Stimulated activated naive CD8-positive, alpha-beta T cell treated with anti-CD3 and anti-CD28 coated beads, Interleukin-15, amount 100 ng/mL, for 72 hours (primary cell): ENCODE results near the gene RNASEH2A.

ENCODE experiments used
- ATAC-seq: fragments of 150-1000 bp; cut with Tn5 transposase; 2 replicates; pipeline ENCODE4 v1.10.0; 2021; ENCODE audit warnings: mild to moderate bottlenecking, moderate library complexity
- DNase-seq, 2 donors: peaks; one replicate each; pipeline ENCODE4 v3.0.0; 2021 to 2022
- H3K27ac Mint-ChIP-seq, 2 donors: one replicate each; pipeline ENCODE4 v1.8.0; 2022; ENCODE audit warnings: mild to moderate bottlenecking in 2 of 2, mixed read lengths in 2 of 2, moderate library complexity in 2 of 2
- H3K27me3 Mint-ChIP-seq: one replicate; pipeline ENCODE4 v1.8.0; 2022; ENCODE audit warnings: mixed read lengths
- H3K4me1 Mint-ChIP-seq: one replicate; pipeline ENCODE4 v1.8.0; 2022; ENCODE audit warnings: mild to moderate bottlenecking, mixed read lengths
- H3K4me3 Mint-ChIP-seq, 2 donors: one replicate each; pipeline ENCODE4 v1.8.0; 2022; ENCODE audit warnings: mild to moderate bottlenecking in 2 of 2, mixed read lengths in 2 of 2, moderate library complexity in 1 of 2
- H3K9me3 Mint-ChIP-seq, 2 donors: one replicate each; pipeline ENCODE4 v1.8.0; 2022; ENCODE audit warnings: mixed read lengths in 2 of 2

The RNASEH2A gene

GRCh38 chr19:12778017-12778904 is 28.1 kb upstream of the RNASEH2A start:
- Mint-ChIP-seq H3K4me1 (peaks cover 58% of the 10 kb centered on the region), H3K27ac (peak overlapping the region; percentile 90 to 94), H3K4me3 (peak overlapping the region; percentile 89 to 94), H3K9me3 (no peaks in the 10 kb centered on the region), H3K27me3 (no peaks in the 10 kb centered on the region)
- DNase-seq (peak; percentile 59 to 69), ATAC-seq (peak; percentile 22)

DNA sequence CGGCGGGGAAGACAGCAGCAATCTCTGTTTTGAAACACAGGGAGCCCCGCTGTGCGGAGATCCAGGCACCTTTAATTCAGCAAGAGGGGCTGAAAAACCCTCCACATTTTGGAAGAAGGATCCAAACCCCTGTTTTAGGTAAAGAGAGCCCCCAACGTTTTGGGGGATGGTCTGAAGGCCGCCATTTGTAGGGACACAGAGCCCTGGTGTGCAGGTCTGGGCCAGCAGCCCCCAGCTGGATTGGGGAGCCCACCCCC is 27.6 kb upstream of the RNASEH2A start:
- peak overlapping the region; percentile 89 to 94 for H3K4me3 Mint-ChIP-seq

DNA sequence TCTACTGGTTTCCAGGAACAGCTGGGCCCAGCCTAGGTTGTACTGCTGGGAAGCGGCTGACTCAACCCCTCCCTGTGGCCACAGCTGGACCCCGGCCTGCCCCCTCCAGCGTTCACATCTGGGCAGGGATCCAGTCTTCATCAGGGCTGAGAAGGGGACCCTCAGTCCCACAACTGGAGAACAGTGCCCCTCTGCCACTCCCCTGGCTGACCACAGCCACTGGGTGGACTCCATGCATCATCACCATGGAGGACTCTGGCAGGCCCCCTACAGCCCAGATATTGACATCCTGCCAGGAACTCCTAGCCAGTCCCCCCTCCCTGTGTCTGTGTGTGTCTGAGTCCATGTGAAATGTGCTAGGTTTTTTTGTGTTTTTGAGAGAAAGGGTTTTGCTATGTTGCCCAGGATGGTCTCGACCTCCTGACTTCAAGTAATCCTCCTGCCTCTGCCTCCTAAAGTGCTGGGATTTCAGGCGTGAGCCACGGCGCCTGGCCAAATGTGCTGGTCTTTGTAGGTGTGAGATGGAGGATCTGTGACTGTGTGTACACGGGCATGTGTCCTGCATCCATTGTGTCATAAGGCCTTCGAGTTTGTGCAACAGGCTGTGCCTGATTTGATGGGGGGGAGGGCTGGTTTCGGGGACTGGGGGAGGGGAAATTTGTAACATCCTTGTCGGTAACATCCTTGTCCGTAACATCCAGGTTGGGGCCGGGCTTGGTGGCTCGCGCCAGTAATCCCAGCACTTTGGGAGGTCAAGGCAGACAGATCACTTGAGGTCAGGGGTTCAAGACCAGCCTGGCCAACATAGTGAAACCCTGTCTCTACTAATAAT is 27.0 kb upstream of the RNASEH2A start:
- H3K9me3 Mint-ChIP-seq, result no peaks in the 10 kb centered on the region
- no peaks in the 10 kb centered on the region for H3K27me3 Mint-ChIP-seq
- peak overlapping the region; percentile 6 to 23 for H3K27ac Mint-ChIP-seq
- H3K4me3 Mint-ChIP-seq, result peak overlapping the region; percentile 89 to 94
- H3K4me1 Mint-ChIP-seq, result peaks cover 48% of the 10 kb centered on the region
- no peak for ATAC-seq
- DNase-seq, result no peak

More for the DNA sequence above, 27.6 kb upstream of the RNASEH2A start:
- Mint-ChIP-seq H3K4me1 (peaks cover 52% of the 10 kb centered on the region), H3K27me3 (no peaks in the 10 kb centered on the region), H3K9me3 (no peaks in the 10 kb centered on the region), H3K27ac (peak overlapping the region in 1 of 2 donors; percentile 94)
- no peak for DNase-seq
- no peak for ATAC-seq

DNA sequence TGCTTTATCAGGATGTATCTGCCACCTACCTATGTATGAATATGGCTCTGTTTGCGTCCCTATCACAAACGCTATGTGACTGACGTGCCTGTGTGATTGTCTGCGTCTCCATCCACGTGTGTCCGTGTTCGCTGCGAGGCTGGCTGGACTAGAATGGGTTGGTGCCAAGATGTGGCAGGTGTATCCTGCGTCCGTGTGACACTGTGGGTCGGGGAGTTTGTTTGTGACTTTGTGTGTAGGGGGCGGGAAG is 24.3 kb upstream of the RNASEH2A start:
- no peak for ATAC-seq
- Mint-ChIP-seq H3K4me3 (peak overlapping the region; percentile 88 to 89), H3K4me1 (peaks cover 41% of the 10 kb centered on the region), H3K27ac (peak overlapping the region; percentile 89 to 95), H3K27me3 (no peaks in the 10 kb centered on the region), H3K9me3 (no peaks in the 10 kb centered on the region)
- no peak for DNase-seq

DNA sequence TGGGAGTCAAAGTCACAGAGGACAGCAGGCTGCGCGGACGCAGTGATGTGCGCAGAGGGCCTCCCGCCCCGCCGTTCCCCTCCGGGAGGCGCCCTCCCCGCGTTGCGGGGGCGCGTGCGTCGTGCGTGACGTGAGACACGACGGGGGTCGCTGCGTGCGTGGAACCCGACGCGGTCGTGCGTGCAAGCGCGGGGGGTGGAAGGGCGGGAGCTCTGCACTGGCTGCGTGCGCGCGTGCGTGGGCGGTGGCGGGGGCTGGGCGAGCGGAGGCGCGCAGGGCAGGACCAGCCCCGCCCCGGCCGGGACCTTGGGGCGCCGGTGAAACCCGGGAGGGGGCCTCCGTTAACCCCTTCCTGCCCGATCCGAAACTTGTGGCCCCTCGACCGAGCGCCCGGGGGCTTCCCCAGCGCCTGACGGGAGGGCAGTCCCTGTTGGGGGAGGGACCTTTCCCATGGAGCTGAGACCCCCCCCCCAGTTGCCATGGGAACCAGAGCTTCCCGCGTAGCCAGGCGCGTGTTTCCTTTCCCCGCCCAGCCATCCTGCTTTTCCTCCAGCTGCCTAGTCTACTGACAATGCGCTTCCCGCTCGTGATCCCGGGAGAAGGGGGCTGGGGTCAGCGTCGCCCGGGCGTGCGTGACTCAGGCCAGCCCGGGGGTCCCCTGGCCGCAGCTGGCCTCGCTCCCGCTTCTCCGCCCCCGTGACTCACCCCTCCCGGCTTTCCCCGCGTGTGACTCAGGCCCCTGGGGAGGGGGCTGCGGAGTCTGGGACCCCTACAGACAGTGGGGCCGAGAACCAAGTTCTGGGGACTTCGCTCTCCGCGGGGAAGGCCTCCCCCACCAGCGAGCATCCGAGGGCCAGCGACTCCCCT is 23.7 kb upstream of the RNASEH2A start:
- DNase-seq, result peak; percentile 95 to 97
- peak overlapping the region; percentile 88 to 89 for H3K4me3 Mint-ChIP-seq

GRCh38 chr19:12783291-12783848 is 23.0 kb upstream of the RNASEH2A start:
- peak overlapping the region; percentile 89 to 94 for H3K27ac Mint-ChIP-seq
- H3K4me3 Mint-ChIP-seq, result no peak overlapping the region
- H3K4me1 Mint-ChIP-seq, result peaks cover 34% of the 10 kb centered on the region
- no peaks in the 10 kb centered on the region for H3K27me3 Mint-ChIP-seq
- ATAC-seq, result peak; percentile 54
- peak; percentile 84 to 94 for DNase-seq
- H3K9me3 Mint-ChIP-seq, result no peaks in the 10 kb centered on the region

More for the DNA sequence above, 23.7 kb upstream of the RNASEH2A start:
- peaks cover 35% of the 10 kb centered on the region for H3K4me1 Mint-ChIP-seq
- no peaks in the 10 kb centered on the region for H3K9me3 Mint-ChIP-seq
- ATAC-seq, result peak; percentile 70
- H3K27me3 Mint-ChIP-seq, result no peaks in the 10 kb centered on the region
- peak overlapping the region; percentile 90 to 95 for H3K27ac Mint-ChIP-seq

DNA sequence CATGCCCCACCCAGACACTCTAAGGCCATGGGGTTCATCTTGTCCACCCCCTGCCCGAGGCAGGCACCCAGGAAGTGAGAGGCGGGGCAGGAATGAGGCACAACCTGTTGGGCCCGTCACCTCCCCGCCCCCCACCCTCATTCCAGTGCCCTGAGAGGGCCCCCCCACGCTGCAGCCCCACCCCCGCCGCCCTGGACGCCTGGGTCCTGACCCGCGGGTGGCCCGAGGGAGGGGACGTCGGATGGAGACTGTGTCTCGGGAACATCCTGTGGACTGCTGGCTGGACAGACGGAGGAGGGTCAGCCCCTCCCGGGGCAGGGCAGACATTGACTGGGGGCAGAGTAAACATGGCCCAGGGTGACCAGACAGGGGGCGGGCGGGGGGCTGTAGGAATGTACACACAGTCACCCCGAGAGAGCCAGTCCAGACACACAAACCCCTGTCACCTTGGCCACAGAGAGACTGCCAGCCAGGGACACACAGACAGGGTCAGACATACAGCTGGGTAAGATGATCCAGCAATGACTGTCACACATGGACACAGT is 22.5 kb upstream of the RNASEH2A start:
- peak in 1 of 2 donors; percentile 50 for DNase-seq
- Mint-ChIP-seq H3K4me3 (no peak overlapping the region), H3K4me1 (peaks cover 34% of the 10 kb centered on the region), H3K27me3 (no peaks in the 10 kb centered on the region), H3K27ac (peak overlapping the region; percentile 89 to 94), H3K9me3 (no peaks in the 10 kb centered on the region)
- ATAC-seq, result peak; percentile 4

- Mint-ChIP-seq H3K4me3 (no peak overlapping the region), H3K4me1 (peaks cover 33% of the 10 kb centered on the region), H3K27ac (no peak overlapping the region), H3K27me3 (no peaks in the 10 kb centered on the region), H3K9me3 (no peaks in the 10 kb centered on the region)
- no peak for ATAC-seq
- peak in 1 of 2 donors; percentile 36 for DNase-seq
Measured at GRCh38 chr19:12784394-12784870, 22.0 kb upstream of the RNASEH2A start.

DNA sequence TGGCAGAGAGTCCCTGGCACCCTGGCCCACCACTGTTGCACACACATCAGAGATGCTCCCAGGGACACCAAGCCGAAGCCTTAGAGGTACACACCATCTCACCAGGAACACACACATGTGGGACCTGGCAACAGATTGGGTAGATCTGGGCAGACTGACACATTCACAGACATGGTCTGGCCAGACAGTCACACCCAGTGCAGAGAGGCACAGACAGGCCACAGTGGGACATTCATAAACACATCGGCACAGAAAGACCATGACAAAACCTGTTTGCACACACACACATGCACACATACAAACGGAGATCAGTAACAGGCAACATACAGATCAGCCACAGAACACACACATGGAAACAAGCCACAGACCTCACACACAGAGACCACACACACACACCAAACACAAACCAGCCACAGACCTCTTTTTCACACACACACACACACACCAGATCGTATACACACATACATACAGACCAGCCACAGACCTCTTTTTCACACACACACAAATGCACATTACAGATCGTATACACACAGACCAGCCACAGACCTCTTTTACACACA is 21.4 kb upstream of the RNASEH2A start:
- ATAC-seq (peak; percentile 1), DNase-seq (peak in 1 of 2 donors; percentile 60)
- H3K9me3 Mint-ChIP-seq, result no peaks in the 10 kb centered on the region
- peaks cover 28% of the 10 kb centered on the region for H3K4me1 Mint-ChIP-seq
- no peak overlapping the region for H3K4me3 Mint-ChIP-seq
- H3K27ac Mint-ChIP-seq, result no peak overlapping the region
- no peaks in the 10 kb centered on the region for H3K27me3 Mint-ChIP-seq

GRCh38 chr19:12785431-12786031 is 20.9 kb upstream of the RNASEH2A start:
- ATAC-seq (no peak), DNase-seq (no peak)
- no peaks in the 10 kb centered on the region for H3K27me3 Mint-ChIP-seq
- H3K4me3 Mint-ChIP-seq, result no peak overlapping the region
- peaks cover 25% of the 10 kb centered on the region for H3K4me1 Mint-ChIP-seq
- H3K27ac Mint-ChIP-seq, result no peak overlapping the region
- H3K9me3 Mint-ChIP-seq, result no peaks in the 10 kb centered on the region

DNA sequence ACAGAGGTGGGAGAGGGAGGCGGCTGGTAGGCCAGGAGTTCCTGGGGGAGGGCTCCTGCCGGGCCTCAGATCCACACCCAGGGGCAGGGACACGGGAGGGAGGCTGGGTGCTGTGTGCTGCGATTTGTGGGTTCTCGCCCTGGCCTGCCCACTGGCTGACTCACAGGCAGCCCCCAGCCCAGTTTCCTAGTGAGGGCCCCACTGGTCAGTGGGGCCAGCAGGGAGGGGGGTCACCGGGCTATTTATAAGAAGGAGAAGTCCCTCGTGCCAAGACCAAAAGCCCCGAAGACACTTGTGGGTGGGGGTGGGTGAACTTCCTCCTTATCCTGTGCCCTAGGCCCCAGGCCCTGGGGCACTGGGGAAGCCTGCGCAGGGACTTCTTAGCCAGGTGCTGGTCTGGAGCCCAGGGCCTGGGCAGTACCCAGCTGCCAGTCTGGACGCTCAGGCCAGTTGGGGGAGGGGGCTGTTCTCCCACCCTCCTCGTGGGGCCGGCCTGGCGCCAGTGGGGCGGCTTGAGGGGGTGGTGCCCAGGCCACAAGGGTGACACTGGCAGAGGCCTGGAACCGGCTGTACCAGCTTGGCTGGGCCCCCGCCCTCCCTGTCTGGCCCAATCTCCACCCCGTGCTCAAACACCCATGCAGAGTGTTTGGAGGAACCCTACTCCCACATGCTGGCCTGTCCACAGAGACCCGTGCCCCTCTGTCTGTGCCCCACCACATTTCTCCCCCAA is 20.1 kb upstream of the RNASEH2A start:
- peak overlapping the region; percentile 7 to 86 for H3K27ac Mint-ChIP-seq
- peak overlapping the region in 1 of 2 donors; percentile 52 for H3K4me3 Mint-ChIP-seq
- no peaks in the 10 kb centered on the region for H3K27me3 Mint-ChIP-seq
- ATAC-seq (no peak), DNase-seq (peak in 1 of 2 donors; percentile 25)
- no peaks in the 10 kb centered on the region for H3K9me3 Mint-ChIP-seq
- peaks cover 24% of the 10 kb centered on the region for H3K4me1 Mint-ChIP-seq

GRCh38 chr19:12786952-12787351 is 19.4 kb upstream of the RNASEH2A start:
- H3K27ac Mint-ChIP-seq, result peak overlapping the region in 1 of 2 donors; percentile 7
- no peak for DNase-seq
- no peaks in the 10 kb centered on the region for H3K27me3 Mint-ChIP-seq
- peaks cover 18% of the 10 kb centered on the region for H3K4me1 Mint-ChIP-seq
- peak overlapping the region in 1 of 2 donors; percentile 52 for H3K4me3 Mint-ChIP-seq
- ATAC-seq, result no peak
- H3K9me3 Mint-ChIP-seq, result no peaks in the 10 kb centered on the region

DNA sequence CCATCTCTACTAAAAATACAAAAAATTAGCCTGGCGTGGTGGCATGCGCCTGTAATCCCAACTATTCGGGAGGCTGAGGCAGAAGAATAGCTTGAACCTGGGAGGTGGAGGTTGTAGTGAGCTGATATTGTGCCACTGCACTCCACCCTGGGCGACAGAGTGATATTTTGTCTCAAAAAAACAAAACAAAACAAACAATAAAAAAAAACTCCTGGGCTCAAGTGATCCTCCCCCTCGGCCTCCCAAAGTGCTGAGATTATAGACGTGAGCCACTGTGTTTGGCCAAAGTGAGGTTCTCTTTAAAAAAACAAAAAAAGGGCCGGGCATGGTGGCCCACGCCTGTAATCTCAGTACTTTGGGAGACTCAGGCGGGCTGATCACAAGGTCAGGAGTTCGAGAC is 18.9 kb upstream of the RNASEH2A start:
- Mint-ChIP-seq H3K27me3 (no peaks in the 10 kb centered on the region), H3K4me1 (peaks cover 13% of the 10 kb centered on the region), H3K9me3 (no peaks in the 10 kb centered on the region), H3K4me3 (no peak overlapping the region), H3K27ac (no peak overlapping the region)
- DNase-seq (no peak), ATAC-seq (no peak)
